ENCODE results near the gene BBS9.

BBS9 gene

GRCh38 chr7:33639552-33640197 lies 510.3 kb downstream of the BBS9 start:
- H3K4me3 ChIP-seq (ENCODE audit: low read length in 2 of 2) = no peak overlapping the region
- H3K9me3 ChIP-seq (ENCODE audit: control insufficient read depth in 2 of 2, low read length in 2 of 2) = no peaks in the 10 kb centered on the region
- no peaks in the 10 kb centered on the region for H3K36me3 ChIP-seq (ENCODE audit: control insufficient read depth in 2 of 2, insufficient read depth in 2 of 2, low read length in 2 of 2)
- peaks cover 0 to 6% of the 10 kb centered on the region in 2 donors for H3K4me1 ChIP-seq (ENCODE audit: control insufficient read depth in 2 of 2, insufficient read depth in 2 of 2, low read length in 2 of 2)
- H3K9ac ChIP-seq (ENCODE audit: low read depth in 1 of 2, low read length in 2 of 2) = no peak overlapping the region
- no peak overlapping the region for H3K27ac ChIP-seq (ENCODE audit: low read depth in 2 of 2, low read length in 2 of 2)
- H3K27me3 ChIP-seq (ENCODE audit: control insufficient read depth in 2 of 2, insufficient read depth in 2 of 2, low read length in 2 of 2) = no peaks in the 10 kb centered on the region

DNA sequence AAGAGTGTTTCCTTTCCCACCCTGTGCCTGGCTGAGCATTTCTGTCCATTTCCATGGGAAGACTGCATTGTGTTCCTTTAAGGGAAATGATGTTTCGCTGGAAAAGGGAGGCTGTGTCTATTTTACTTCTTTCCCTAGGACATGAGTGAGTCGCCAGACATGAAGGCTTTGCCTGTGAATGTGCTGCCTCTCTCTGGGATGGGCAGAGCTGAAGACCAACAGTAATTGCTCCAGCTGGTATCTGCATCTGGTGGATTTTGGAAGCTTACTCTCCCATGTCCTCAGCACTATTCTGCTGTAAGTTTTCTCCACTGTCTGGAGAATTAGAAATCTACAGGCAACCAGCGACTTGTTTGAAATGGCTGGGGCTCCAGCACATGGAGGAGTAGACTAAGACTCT lies 511.4 kb downstream of the BBS9 start:
- H3K4me1 ChIP-seq (ENCODE audit: control insufficient read depth in 2 of 2, insufficient read depth in 2 of 2, low read length in 2 of 2) = peaks cover 0 to 6% of the 10 kb centered on the region in 2 donors
- no peaks in the 10 kb centered on the region for H3K9me3 ChIP-seq (ENCODE audit: control insufficient read depth in 2 of 2, low read length in 2 of 2)
- no peaks in the 10 kb centered on the region for H3K27me3 ChIP-seq (ENCODE audit: control insufficient read depth in 2 of 2, insufficient read depth in 2 of 2, low read length in 2 of 2)
- no peak overlapping the region for H3K4me3 ChIP-seq (ENCODE audit: low read length in 2 of 2)
- no peak overlapping the region for H3K9ac ChIP-seq (ENCODE audit: low read depth in 1 of 2, low read length in 2 of 2)
- H3K27ac ChIP-seq (ENCODE audit: low read depth in 2 of 2, low read length in 2 of 2) = no peak overlapping the region
- no peaks in the 10 kb centered on the region for H3K36me3 ChIP-seq (ENCODE audit: control insufficient read depth in 2 of 2, insufficient read depth in 2 of 2, low read length in 2 of 2)

DNA sequence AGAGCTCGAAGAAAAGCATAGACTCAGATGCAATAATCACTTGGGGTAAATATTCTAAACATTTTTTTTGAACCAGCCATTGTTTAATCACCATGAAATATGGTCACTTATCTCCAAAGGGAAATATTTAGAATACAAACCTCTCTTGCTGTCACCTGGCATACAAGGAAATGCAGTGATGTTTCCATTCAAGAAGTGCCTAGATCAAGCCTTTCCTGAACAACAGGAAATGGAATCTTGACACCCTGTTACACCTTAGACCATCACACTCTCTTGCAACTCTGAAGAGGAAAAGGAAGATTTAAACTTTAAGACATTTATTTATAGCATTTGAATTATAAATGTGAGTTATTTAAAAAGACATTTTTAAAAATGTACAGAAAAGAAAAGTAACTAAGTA lies 512.9 kb downstream of the BBS9 start:
- H3K9ac ChIP-seq (ENCODE audit: low read depth in 1 of 2, low read length in 2 of 2) = no peak overlapping the region
- no peaks in the 10 kb centered on the region for H3K9me3 ChIP-seq (ENCODE audit: control insufficient read depth in 2 of 2, low read length in 2 of 2)
- peaks cover 0 to 6% of the 10 kb centered on the region in 2 donors for H3K4me1 ChIP-seq (ENCODE audit: control insufficient read depth in 2 of 2, insufficient read depth in 2 of 2, low read length in 2 of 2)
- no peak overlapping the region for H3K4me3 ChIP-seq (ENCODE audit: low read length in 2 of 2)
- H3K36me3 ChIP-seq (ENCODE audit: control insufficient read depth in 2 of 2, insufficient read depth in 2 of 2, low read length in 2 of 2) = no peaks in the 10 kb centered on the region
- H3K27me3 ChIP-seq (ENCODE audit: control insufficient read depth in 2 of 2, insufficient read depth in 2 of 2, low read length in 2 of 2) = no peaks in the 10 kb centered on the region
- no peak overlapping the region for H3K27ac ChIP-seq (ENCODE audit: low read depth in 2 of 2, low read length in 2 of 2)

DNA sequence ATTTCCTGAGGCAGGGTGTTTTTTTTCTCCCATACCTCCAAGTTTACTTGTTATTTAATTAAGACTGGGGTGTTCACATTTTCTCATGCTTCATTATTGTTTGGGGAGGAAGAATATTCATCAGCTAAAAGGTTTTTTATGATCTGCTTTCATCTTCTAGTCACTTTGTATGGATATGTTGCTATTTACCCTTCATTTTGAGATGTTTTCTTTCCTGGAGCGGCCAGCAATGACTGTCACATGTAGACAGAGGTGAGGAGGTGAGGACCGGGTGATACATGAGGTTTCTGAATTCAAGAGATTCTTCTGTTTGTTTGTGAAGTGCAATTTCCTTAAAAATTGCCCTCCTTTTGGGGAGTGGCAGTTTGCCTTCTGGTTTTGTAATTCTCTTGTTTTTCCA lies 514.2 kb downstream of the BBS9 start:
- H3K9me3 ChIP-seq (ENCODE audit: control insufficient read depth in 2 of 2, low read length in 2 of 2) = no peaks in the 10 kb centered on the region
- peaks cover 0 to 6% of the 10 kb centered on the region in 2 donors for H3K4me1 ChIP-seq (ENCODE audit: control insufficient read depth in 2 of 2, insufficient read depth in 2 of 2, low read length in 2 of 2)

DNA sequence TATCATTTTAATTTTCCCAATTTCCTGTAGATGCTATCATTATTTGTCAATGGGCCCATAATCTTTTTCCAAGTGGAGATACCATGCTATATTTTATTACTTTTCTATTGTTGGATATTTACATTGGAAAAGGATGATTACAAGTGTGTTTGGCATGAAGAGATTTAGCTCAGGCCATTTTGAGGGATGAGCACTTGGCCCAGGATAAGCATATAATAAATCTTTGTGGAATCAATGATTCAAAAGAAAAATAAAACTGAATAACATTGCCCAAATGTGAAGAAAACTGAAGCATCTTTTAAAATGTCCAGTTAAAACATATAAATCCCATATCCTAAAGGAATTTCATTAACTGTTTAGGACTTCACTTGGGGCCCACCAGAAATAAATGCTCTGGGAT lies 515.1 kb downstream of the BBS9 start:
- no peaks in the 10 kb centered on the region for H3K36me3 ChIP-seq (ENCODE audit: control insufficient read depth in 2 of 2, insufficient read depth in 2 of 2, low read length in 2 of 2)
- no peaks in the 10 kb centered on the region for H3K27me3 ChIP-seq (ENCODE audit: control insufficient read depth in 2 of 2, insufficient read depth in 2 of 2, low read length in 2 of 2)
- no peaks in the 10 kb centered on the region for H3K9me3 ChIP-seq (ENCODE audit: control insufficient read depth in 2 of 2, low read length in 2 of 2)
- peaks cover 0 to 6% of the 10 kb centered on the region in 2 donors for H3K4me1 ChIP-seq (ENCODE audit: control insufficient read depth in 2 of 2, insufficient read depth in 2 of 2, low read length in 2 of 2)
- no peak overlapping the region for H3K4me3 ChIP-seq (ENCODE audit: low read length in 2 of 2)
- H3K9ac ChIP-seq (ENCODE audit: low read depth in 1 of 2, low read length in 2 of 2) = no peak overlapping the region
- H3K27ac ChIP-seq (ENCODE audit: low read depth in 2 of 2, low read length in 2 of 2) = no peak overlapping the region

More for the DNA sequence above, 514.2 kb downstream of the BBS9 start:
- Histone ChIP-seq H3K27me3 (ENCODE audit: control insufficient read depth in 2 of 2, insufficient read depth in 2 of 2, low read length in 2 of 2) (no peaks in the 10 kb centered on the region), H3K36me3 (ENCODE audit: control insufficient read depth in 2 of 2, insufficient read depth in 2 of 2, low read length in 2 of 2) (no peaks in the 10 kb centered on the region), H3K9ac (ENCODE audit: low read depth in 1 of 2, low read length in 2 of 2) (no peak overlapping the region), H3K27ac (ENCODE audit: low read depth in 2 of 2, low read length in 2 of 2) (no peak overlapping the region), H3K4me3 (ENCODE audit: low read length in 2 of 2) (no peak overlapping the region)

DNA sequence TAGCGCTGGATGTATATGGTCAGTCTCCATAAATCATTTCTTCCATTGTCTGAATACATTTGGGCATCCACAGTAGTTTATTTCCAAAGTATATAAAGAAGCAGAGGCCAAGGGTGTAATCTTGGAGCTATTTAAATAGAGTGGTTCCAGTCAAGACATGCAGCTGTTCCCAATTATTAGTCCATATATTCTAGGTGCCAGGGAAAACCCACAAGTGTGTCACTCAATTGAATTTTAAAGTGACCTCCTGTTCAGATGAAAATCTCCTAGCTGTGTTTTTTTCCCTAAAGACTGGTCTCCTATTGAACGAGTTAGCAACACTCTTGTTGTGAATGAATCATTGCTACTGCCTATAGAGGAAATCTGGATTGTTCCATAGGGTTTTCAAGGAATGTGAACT lies 515.7 kb downstream of the BBS9 start:
- Histone ChIP-seq H3K27ac (ENCODE audit: low read depth in 2 of 2, low read length in 2 of 2) (no peak overlapping the region), H3K4me1 (ENCODE audit: control insufficient read depth in 2 of 2, insufficient read depth in 2 of 2, low read length in 2 of 2) (peaks cover 2 to 10% of the 10 kb centered on the region in 2 donors), H3K9ac (ENCODE audit: low read depth in 1 of 2, low read length in 2 of 2) (no peak overlapping the region), H3K9me3 (ENCODE audit: control insufficient read depth in 2 of 2, low read length in 2 of 2) (no peaks in the 10 kb centered on the region), H3K36me3 (ENCODE audit: control insufficient read depth in 2 of 2, insufficient read depth in 2 of 2, low read length in 2 of 2) (no peaks in the 10 kb centered on the region), H3K27me3 (ENCODE audit: control insufficient read depth in 2 of 2, insufficient read depth in 2 of 2, low read length in 2 of 2) (no peaks in the 10 kb centered on the region), H3K4me3 (ENCODE audit: low read length in 2 of 2) (no peak overlapping the region)

DNA sequence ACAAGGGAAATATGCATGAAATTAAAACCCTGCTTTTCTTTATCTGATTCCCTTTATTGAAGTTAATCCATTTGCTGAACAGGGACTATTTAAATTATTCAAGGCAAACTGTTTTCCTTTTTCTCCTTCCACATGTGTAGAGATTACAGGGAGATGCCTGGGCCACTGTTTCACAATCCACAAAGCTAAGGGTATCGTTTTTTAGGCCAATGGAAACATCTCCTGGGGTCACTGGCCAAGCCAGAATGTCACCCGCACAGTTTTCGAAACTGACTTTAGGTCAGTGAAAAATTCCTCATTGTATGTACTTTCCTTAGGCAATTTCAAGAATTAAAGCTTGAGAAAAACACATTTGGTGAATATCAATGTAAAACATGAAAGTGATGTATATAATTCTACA lies 516.8 kb downstream of the BBS9 start:
- Histone ChIP-seq H3K27me3 (ENCODE audit: control insufficient read depth in 2 of 2, insufficient read depth in 2 of 2, low read length in 2 of 2) (no peaks in the 10 kb centered on the region), H3K36me3 (ENCODE audit: control insufficient read depth in 2 of 2, insufficient read depth in 2 of 2, low read length in 2 of 2) (no peaks in the 10 kb centered on the region), H3K4me1 (ENCODE audit: control insufficient read depth in 2 of 2, insufficient read depth in 2 of 2, low read length in 2 of 2) (peaks cover 2 to 11% of the 10 kb centered on the region in 2 donors), H3K9me3 (ENCODE audit: control insufficient read depth in 2 of 2, low read length in 2 of 2) (no peaks in the 10 kb centered on the region), H3K9ac (ENCODE audit: low read depth in 1 of 2, low read length in 2 of 2) (no peak overlapping the region), H3K4me3 (ENCODE audit: low read length in 2 of 2) (no peak overlapping the region), H3K27ac (ENCODE audit: low read depth in 2 of 2, low read length in 2 of 2) (no peak overlapping the region)

- no peaks in the 10 kb centered on the region for H3K27me3 ChIP-seq (ENCODE audit: control insufficient read depth in 2 of 2, insufficient read depth in 2 of 2, low read length in 2 of 2)
- no peaks in the 10 kb centered on the region for H3K36me3 ChIP-seq (ENCODE audit: control insufficient read depth in 2 of 2, insufficient read depth in 2 of 2, low read length in 2 of 2)
- H3K9ac ChIP-seq (ENCODE audit: low read depth in 1 of 2, low read length in 2 of 2) = no peak overlapping the region
- no peak overlapping the region for H3K27ac ChIP-seq (ENCODE audit: low read depth in 2 of 2, low read length in 2 of 2)
- peaks cover 2 to 11% of the 10 kb centered on the region in 2 donors for H3K4me1 ChIP-seq (ENCODE audit: control insufficient read depth in 2 of 2, insufficient read depth in 2 of 2, low read length in 2 of 2)
- no peaks in the 10 kb centered on the region for H3K9me3 ChIP-seq (ENCODE audit: control insufficient read depth in 2 of 2, low read length in 2 of 2)
- H3K4me3 ChIP-seq (ENCODE audit: low read length in 2 of 2) = no peak overlapping the region
Observed at GRCh38 chr7:33646891-33647391, 517.6 kb downstream of the BBS9 start.

DNA sequence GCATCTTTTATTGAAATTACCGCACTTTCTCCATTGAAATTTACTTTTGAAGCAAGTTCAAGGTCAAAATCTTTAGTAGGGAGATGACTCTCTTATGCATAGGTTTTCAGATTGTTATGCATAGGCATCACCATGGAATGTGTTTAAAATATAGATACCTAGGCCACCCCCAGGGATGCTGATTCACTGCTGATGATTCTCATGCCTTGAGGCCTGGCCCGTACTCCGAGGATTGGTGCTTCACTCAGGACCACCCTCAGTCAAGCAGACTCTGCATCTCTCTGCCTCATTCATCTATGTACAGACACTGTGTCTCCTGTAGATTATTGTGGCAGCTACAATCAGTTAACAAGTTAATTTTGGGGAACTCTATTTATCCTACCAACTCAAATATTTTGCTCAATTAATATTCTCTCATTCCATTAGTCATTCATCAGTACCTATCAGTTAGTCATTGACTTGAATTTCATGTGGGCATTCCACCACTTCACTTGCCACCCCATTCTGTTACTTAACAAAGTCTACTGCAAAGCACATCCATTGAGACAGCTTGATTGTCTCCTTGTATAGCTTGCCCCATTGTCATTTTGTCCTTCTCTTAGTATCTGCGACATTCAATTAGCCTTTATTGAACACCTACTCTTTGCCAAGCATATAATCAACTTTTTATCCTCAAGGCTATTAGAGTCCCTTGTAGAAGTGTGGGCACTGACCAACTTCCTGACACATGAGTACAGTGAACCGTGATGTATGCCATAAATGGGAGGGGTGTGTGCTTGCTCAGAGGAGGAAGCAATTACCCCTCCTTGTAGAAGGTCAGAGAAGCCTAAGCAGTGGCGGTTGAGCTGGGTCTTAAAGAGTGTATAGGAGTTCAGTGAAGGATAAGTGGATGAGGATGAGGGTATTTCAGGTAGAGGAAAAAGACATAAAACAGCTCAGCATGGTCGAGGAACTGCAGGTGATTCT lies 520.4 kb downstream of the BBS9 start:
- no peaks in the 10 kb centered on the region for H3K27me3 ChIP-seq (ENCODE audit: control insufficient read depth in 2 of 2, insufficient read depth in 2 of 2, low read length in 2 of 2)
- H3K9me3 ChIP-seq (ENCODE audit: control insufficient read depth in 2 of 2, low read length in 2 of 2) = no peaks in the 10 kb centered on the region
- no peak overlapping the region for H3K4me3 ChIP-seq (ENCODE audit: low read length in 2 of 2)
- H3K36me3 ChIP-seq (ENCODE audit: control insufficient read depth in 2 of 2, insufficient read depth in 2 of 2, low read length in 2 of 2) = no peaks in the 10 kb centered on the region
- no peak overlapping the region for H3K27ac ChIP-seq (ENCODE audit: low read depth in 2 of 2, low read length in 2 of 2)
- H3K4me1 ChIP-seq (ENCODE audit: control insufficient read depth in 2 of 2, insufficient read depth in 2 of 2, low read length in 2 of 2) = peaks cover 2 to 5% of the 10 kb centered on the region in 2 donors
- H3K9ac ChIP-seq (ENCODE audit: low read depth in 1 of 2, low read length in 2 of 2) = no peak overlapping the region

- Histone ChIP-seq H3K36me3 (ENCODE audit: control insufficient read depth in 2 of 2, insufficient read depth in 2 of 2, low read length in 2 of 2) (no peaks in the 10 kb centered on the region), H3K9me3 (ENCODE audit: control insufficient read depth in 2 of 2, low read length in 2 of 2) (no peaks in the 10 kb centered on the region), H3K9ac (ENCODE audit: low read depth in 1 of 2, low read length in 2 of 2) (no peak overlapping the region), H3K4me3 (ENCODE audit: low read length in 2 of 2) (no peak overlapping the region), H3K4me1 (ENCODE audit: control insufficient read depth in 2 of 2, insufficient read depth in 2 of 2, low read length in 2 of 2) (peaks cover 2 to 5% of the 10 kb centered on the region in 2 donors), H3K27ac (ENCODE audit: low read depth in 2 of 2, low read length in 2 of 2) (no peak overlapping the region), H3K27me3 (ENCODE audit: control insufficient read depth in 2 of 2, insufficient read depth in 2 of 2, low read length in 2 of 2) (no peaks in the 10 kb centered on the region)
Observed at GRCh38 chr7:33650828-33651227, 521.5 kb downstream of the BBS9 start.

Measured in mucosa of rectum (tissue), 2 donors.